VCaP (cell line): ENCODE measurements around the gene VPS8.
"Not testable (repeated sequence)": the region's sequence is repeated elsewhere in the genome, so short reads cannot be mapped to it uniquely, and the experiment has no call there.

ENCODE experiments used
- H3K27ac ChIP-seq: fragments of 450-650 bp; 2 replicates; pipeline ENCODE4 v1.5.1; 2017
- CTCF ChIP-seq: fragments of 450-650 bp; conservative IDR thresholded peaks from 2 replicates; pipeline ENCODE4 v1.5.1; 2017; ENCODE audit warnings: mild to moderate bottlenecking, moderate library complexity

The VPS8 gene

GRCh38 chr3:184894051-184894450 lies 82.1 kb downstream of the VPS8 start:
- no peak for TF ChIP-seq CTCF

GRCh38 chr3:184895350-184895749 lies 83.4 kb downstream of the VPS8 start:
- TF ChIP-seq CTCF: no peak
- H3K27ac ChIP-seq: no peak overlapping the region

More at GRCh38 chr3:184894051-184894450, 82.1 kb downstream of the VPS8 start:
- no peak overlapping the region for H3K27ac ChIP-seq

GRCh38 chr3:184896336-184896735 lies 84.4 kb downstream of the VPS8 start:
- TF ChIP-seq CTCF: no peak
- H3K27ac ChIP-seq: no peak overlapping the region

GRCh38 chr3:184899953-184900595 lies 88.1 kb downstream of the VPS8 start:
- no peak overlapping the region for H3K27ac ChIP-seq
- no peak for TF ChIP-seq CTCF

- not testable (repeated sequence) for H3K27ac ChIP-seq
Observed at GRCh38 chr3:184907031-184907430, 95.1 kb downstream of the VPS8 start.

GRCh38 chr3:184907681-184908649 lies 96.0 kb downstream of the VPS8 start:
- H3K27ac ChIP-seq: no peak overlapping the region
- no peak for TF ChIP-seq CTCF

GRCh38 chr3:184908859-184909258 lies 96.9 kb downstream of the VPS8 start:
- no peak for TF ChIP-seq CTCF
- no peak overlapping the region for H3K27ac ChIP-seq

GRCh38 chr3:184910664-184911063 lies 98.7 kb downstream of the VPS8 start:
- no peak overlapping the region for H3K27ac ChIP-seq

More at GRCh38 chr3:184910664-184911063, 98.7 kb downstream of the VPS8 start:
- no peak for TF ChIP-seq CTCF
